DMS53 treated with DMSO at 0.1 percent for 48 hours (cell line): ENCODE results near the gene RIPK4.
"Not testable (repeated sequence)": the region's sequence is repeated elsewhere in the genome, so short reads cannot be mapped to it uniquely, and the experiment has no call there.

Source experiments
- DNase-seq: peaks from one replicate; lab custom pipeline; 2025; ENCODE audit not compliant: unreplicated experiment; lab: John Stamatoyannopoulos, UW

RIPK4 gene

GRCh38 chr21:41701749-41702148 lies 65.1 kb downstream of the RIPK4 start:
- DNase-seq = no peak

- DNase-seq = no peak
These were observed 67.5 kb downstream of the RIPK4 start for GRCh38 chr21:41699311-41699710.

GRCh38 chr21:41698071-41698470 lies 68.8 kb downstream of the RIPK4 start:
- DNase-seq = no peak

- DNase-seq = no peak
These were observed 71.3 kb downstream of the RIPK4 start for GRCh38 chr21:41695513-41695912.

- DNase-seq = not testable (repeated sequence)
These were observed 72.8 kb downstream of the RIPK4 start for GRCh38 chr21:41694042-41694441.

- DNase-seq = no peak
These were observed 74.7 kb downstream of the RIPK4 start for GRCh38 chr21:41692185-41692565.

- DNase-seq = no peak
These were observed 75.4 kb downstream of the RIPK4 start for GRCh38 chr21:41691205-41692184.
